ENCODE results near the gene FOXP4. TPM values are rescaled to one million over a fixed set of nuclear protein-coding genes. Genes with fewer than 3 reads are reported as not detected.

Gene FOXP4
- total RNA-seq, 3 donors from 2014 or later, result 5.1 to 11.0 (median 5.6) TPM

- H3K4me3 ChIP-seq, result no peak overlapping the region
- H3K36me3 ChIP-seq, result peaks cover 6% of the 10 kb centered on the region
- H3K4me1 ChIP-seq, result no peaks in the 10 kb centered on the region
- H3K27ac ChIP-seq, result no peak overlapping the region
- intact Hi-C loops (cut with DNase I; ENCODE audit: low total_unique reads), result loop anchor here (10.0 kb wide), 1 partner anchor 227 kb away; no protein-coding TSS in a partner anchor
- DNase-seq (ENCODE audit: low spot score in 2 of 2), result peak; percentile 56 to 81
- H3K9me3 ChIP-seq, result no peaks in the 10 kb centered on the region
- H3K27me3 ChIP-seq, result no peaks in the 10 kb centered on the region
- TF ChIP-seq CTCF (IDR thresholded peaks at IDR 0.05), result peak; percentile 72 to 95 (median 95)
- no peak for TF ChIP-seq POLR2A (IDR thresholded peaks at IDR 0.05)
Measured at GRCh38 chr6:41591859-41592502, 45.8 kb downstream of the FOXP4 start.

GRCh38 chr6:41593406-41593805 lies 47.2 kb downstream of the FOXP4 start:
- no peaks in the 10 kb centered on the region for H3K4me1 ChIP-seq
- TF ChIP-seq POLR2AphosphoS5 (IDR thresholded peaks at IDR 0.05) (no peak), CTCF (IDR thresholded peaks at IDR 0.05) (no peak), POLR2A (IDR thresholded peaks at IDR 0.05) (no peak)
- no peak overlapping the region for H3K27ac ChIP-seq
- no peak for DNase-seq (ENCODE audit: low spot score in 2 of 2)
- peaks cover 6% of the 10 kb centered on the region for H3K36me3 ChIP-seq
- no peak overlapping the region for H3K4me3 ChIP-seq
- H3K27me3 ChIP-seq, result no peaks in the 10 kb centered on the region
- no peaks in the 10 kb centered on the region for H3K9me3 ChIP-seq
- intact Hi-C loops (cut with DNase I; ENCODE audit: low total_unique reads), result loop anchor here (10.0 kb wide), 1 partner anchor 229 kb away; no protein-coding TSS in a partner anchor

- H3K27ac ChIP-seq, result peak overlapping the region in 1 of 2 donors; percentile 52
- intact Hi-C loops (cut with DNase I; ENCODE audit: low total_unique reads), result loop anchor here (10.0 kb wide), 1 partner anchor 229 kb away; no protein-coding TSS in a partner anchor
- no peaks in the 10 kb centered on the region for H3K27me3 ChIP-seq
- no peak overlapping the region for H3K4me3 ChIP-seq
- TF ChIP-seq POLR2AphosphoS5 (IDR thresholded peaks at IDR 0.05) (no peak), CTCF (IDR thresholded peaks at IDR 0.05) (no peak), POLR2A (IDR thresholded peaks at IDR 0.05) (no peak)
- H3K4me1 ChIP-seq, result no peaks in the 10 kb centered on the region
- peaks cover 6% of the 10 kb centered on the region for H3K36me3 ChIP-seq
- no peaks in the 10 kb centered on the region for H3K9me3 ChIP-seq
- no peak for DNase-seq (ENCODE audit: low spot score in 2 of 2)
Measured at GRCh38 chr6:41593839-41594238, 47.7 kb downstream of the FOXP4 start.

GRCh38 chr6:41594326-41594725 lies 48.1 kb downstream of the FOXP4 start:
- Histone ChIP-seq H3K36me3 (peaks cover 6% of the 10 kb centered on the region), H3K4me1 (no peaks in the 10 kb centered on the region), H3K27me3 (no peaks in the 10 kb centered on the region), H3K4me3 (no peak overlapping the region), H3K27ac (peak overlapping the region in 1 of 2 donors; percentile 52), H3K9me3 (no peaks in the 10 kb centered on the region)
- no peak for TF ChIP-seq CTCF (IDR thresholded peaks at IDR 0.05)
- no peak for TF ChIP-seq POLR2A (IDR thresholded peaks at IDR 0.05)
- no peak for TF ChIP-seq POLR2AphosphoS5 (IDR thresholded peaks at IDR 0.05)
- intact Hi-C loops (cut with DNase I; ENCODE audit: low total_unique reads), result loop anchor here (10.0 kb wide), 1 partner anchor 230 kb away; no protein-coding TSS in a partner anchor
- DNase-seq (ENCODE audit: low spot score in 2 of 2), result no peak

GRCh38 chr6:41594766-41595165 lies 48.6 kb downstream of the FOXP4 start:
- Histone ChIP-seq H3K27ac (peak overlapping the region in 1 of 2 donors; percentile 25), H3K36me3 (peaks cover 6% of the 10 kb centered on the region), H3K27me3 (no peaks in the 10 kb centered on the region), H3K9me3 (no peaks in the 10 kb centered on the region), H3K4me1 (no peaks in the 10 kb centered on the region), H3K4me3 (no peak overlapping the region)
- DNase-seq (ENCODE audit: low spot score in 2 of 2), result no peak
- no peak for TF ChIP-seq POLR2A (IDR thresholded peaks at IDR 0.05)
- peak in 1 of 3 donors; percentile 8 for TF ChIP-seq POLR2AphosphoS5 (IDR thresholded peaks at IDR 0.05)
- intact Hi-C loops (cut with DNase I; ENCODE audit: low total_unique reads), result loop anchor here (10.0 kb wide), 1 partner anchor 230 kb away; no protein-coding TSS in a partner anchor

All from breast epithelium (tissue), 4 donors.